Measurements from ENCODE around the gene OTOP2.
"Not testable (repeated sequence)": the region's sequence is repeated elsewhere in the genome, so short reads cannot be mapped to it uniquely, and the experiment has no call there.

Gene OTOP2

GRCh38 chr17:74975943-74976342, 51.9 kb downstream of the OTOP2 start:
- no peak for DNase-seq

- DNase-seq: no peak
Observed at GRCh38 chr17:74977802-74978201, 53.7 kb downstream of the OTOP2 start.

GRCh38 chr17:74978240-74978639, 54.2 kb downstream of the OTOP2 start:
- DNase-seq: no peak

GRCh38 chr17:74979408-74980146, 55.5 kb downstream of the OTOP2 start:
- no peak for DNase-seq

GRCh38 chr17:74981318-74981978, 57.4 kb downstream of the OTOP2 start:
- DNase-seq: no peak

- peak; percentile 67 for DNase-seq
Observed at GRCh38 chr17:74981979-74982662, 58.0 kb downstream of the OTOP2 start.

- DNase-seq: not testable (repeated sequence)
Observed at GRCh38 chr17:74982663-74983313, 58.7 kb downstream of the OTOP2 start.

Measured in effector CD8-positive, alpha-beta T cell (primary cell).